HG02870 (cell line): ENCODE data around the gene PCGF3.
"Not testable (repeated sequence)": the region's sequence is repeated elsewhere in the genome, so short reads cannot be mapped to it uniquely, and the experiment has no call there.

Experiments
- ATAC-seq: cut with Tn5 transposase; IDR thresholded peaks from one replicate; pipeline ENCODE4 v1.9.1; 2021; ENCODE audit warnings: mild to moderate bottlenecking, moderate library complexity; ENCODE audit not compliant: unreplicated experiment

PCGF3 gene

DNA sequence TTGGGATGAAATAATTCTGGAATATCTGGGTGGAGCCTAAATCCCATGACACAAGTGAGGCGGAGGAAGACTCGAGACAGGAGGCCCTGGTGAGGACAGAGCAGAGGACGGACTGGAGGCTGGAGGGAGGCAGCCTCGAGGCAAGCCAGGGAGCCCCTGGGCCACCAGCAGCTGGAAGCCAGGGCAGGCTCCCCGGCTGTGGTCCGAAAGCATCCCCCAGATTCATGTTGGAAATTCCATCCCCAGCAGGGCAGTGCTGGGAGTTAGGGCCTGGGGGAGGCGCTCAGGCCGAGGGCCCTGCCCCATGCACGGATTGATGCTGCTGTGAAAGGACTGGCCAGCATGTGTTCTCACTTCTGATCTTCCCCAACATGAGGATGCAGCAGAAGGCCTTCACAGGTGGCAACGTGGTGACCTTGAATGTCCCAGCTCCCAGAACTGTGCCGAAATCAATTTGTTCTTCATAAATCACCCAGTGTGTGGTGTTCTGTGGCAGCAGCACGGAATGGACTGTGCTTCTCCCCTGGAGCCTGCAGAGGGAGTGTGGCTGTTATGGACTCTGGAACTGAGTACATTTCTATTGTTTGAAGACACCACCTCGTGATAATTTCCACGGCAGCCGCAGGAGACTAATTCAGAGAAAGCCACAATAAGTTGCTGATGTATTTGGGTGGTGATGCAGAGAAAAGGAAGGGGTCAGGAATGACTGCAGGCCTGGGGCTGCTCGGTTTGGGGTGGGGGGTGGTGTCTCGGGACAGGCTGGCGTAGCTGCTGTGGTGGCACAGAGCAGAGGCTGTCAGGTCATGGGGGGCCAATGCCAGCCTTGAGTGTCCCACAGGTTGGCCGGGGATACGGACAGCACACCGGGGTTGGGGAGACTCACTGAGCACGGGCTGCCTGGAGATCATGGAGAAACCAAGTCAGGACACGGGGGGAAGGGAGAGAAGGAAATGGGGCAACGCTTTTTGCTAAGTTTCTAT lies 56.9 kb downstream of the PCGF3 start:
- ATAC-seq: no peak

DNA sequence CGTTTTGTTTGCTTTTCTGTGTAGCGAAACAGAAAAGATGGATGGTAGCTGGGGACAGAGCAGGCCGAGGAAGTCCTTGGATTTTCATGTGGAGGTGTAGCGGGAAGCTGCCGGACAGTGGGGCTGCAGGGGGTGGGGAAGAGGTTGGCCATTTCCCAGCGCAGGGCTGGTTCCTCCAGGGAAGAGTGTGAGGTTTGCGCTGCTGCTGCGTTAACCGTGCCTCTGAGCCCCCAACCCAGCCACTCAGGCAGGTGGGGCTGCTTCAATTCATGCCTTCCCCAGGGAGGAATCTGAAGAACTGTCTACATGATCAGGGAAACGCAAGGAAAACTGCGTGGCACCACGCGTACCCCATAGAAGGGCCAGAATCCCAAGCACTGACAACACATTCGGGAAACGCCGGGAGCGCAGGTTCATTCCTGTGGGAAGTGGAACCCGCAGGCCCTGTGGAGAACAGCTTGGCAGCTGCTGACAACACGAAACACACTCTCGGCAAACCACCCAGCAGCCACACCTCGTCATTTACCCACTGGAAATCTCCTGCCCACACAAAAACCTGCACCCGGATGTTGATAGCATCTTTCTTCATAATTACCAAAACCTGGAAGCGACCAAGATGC lies 57.7 kb downstream of the PCGF3 start:
- ATAC-seq: no peak

DNA sequence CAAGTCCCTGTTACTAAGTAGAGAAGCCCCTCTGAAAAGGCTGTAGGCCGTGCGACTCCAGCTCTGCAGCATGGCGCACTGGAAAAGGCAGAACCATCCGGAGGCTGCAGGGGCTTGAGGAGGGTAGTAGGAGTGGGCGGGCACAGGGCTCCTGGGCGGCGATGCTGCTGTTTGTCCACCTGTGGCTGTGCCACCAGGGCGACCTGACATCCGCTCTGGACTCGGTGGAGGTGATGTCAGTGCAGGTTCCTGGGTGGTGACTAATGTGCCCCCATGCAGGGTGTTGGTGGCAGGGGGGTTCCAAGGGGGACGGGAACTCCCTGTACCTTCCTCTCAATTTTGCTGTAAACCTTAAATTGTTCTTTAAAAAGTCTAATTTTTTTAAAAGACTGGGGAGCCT lies 58.3 kb downstream of the PCGF3 start:
- no peak for ATAC-seq

DNA sequence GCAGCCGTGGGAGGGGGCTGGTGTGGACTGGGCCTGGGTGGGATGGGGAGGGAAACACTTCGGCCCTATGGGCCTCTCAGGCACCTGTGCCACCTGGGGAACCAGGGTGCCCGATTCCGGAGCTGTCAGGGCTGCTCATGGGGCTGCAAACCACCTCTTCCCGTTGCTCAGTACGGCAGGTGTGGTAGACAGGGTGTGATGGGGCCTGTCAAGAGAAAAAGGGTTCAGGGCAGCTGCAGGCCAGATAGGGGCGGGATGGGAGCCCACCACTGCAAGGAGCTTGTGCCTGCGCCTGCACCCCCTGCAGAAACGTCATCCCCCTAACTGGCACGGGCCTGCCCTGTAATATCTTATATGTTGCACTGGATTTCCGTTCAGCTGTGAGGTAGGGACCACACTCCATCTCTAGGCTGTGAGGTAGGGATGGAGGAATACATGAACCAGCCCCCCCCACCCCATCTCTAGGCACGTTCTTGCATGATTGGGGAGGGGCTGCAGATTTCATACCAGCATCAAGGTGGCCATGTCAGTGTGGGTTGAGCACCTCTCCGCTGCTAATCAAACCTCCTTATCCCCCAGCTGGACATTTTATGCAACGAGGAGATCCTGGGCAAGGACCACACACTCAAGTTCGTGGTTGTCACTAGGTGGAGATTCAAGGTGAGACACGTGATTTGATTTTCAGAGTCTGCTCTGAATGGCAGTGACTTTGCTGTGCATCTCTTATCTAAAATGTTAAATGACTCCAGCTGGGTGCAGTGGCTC lies 59.0 kb downstream of the PCGF3 start:
- ATAC-seq: no peak

DNA sequence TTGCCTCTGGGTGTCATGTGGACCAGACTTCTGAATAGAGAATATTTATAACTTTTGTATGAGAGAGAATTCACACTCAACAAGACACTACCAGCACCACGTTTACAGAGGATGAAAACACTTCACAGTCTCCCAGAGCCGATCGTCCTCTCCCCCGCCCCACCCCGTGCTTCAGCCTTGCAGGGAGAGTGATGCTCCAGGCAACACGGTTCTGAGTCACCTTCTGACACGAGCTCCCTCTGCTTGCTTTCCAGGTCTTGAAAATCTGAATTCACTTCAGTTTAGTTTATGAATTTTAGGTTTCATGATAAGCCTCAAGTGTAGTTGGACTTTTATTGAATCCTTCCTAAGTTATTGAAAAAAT lies 60.5 kb downstream of the PCGF3 start:
- no peak for ATAC-seq

- ATAC-seq: no peak
Observed at GRCh38 chr4:766559-767283, 61.1 kb downstream of the PCGF3 start.

- ATAC-seq: no peak
Observed at GRCh38 chr4:768076-768475, 62.4 kb downstream of the PCGF3 start.

DNA sequence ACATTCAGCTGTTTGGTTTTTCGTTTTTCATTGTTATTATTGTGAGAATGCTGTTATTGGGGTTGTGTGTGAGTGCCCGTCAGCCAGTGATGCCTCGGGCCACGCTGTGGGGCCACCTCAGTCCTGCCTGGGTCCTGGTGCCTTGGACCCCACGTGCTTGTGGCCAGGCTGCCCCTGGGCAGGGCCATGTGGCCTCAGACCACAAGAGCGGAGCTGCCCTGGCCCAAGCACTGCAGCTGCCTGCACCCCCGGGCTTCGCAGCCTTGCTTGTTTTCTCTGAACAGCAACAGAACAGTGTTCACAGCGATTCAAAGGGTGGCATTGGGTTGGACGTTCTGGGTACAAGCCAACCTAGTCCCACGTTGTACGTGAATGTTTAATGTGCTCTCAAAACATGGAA lies 63.4 kb downstream of the PCGF3 start:
- no peak for ATAC-seq

- no peak for ATAC-seq
Observed at GRCh38 chr4:769511-769910, 63.9 kb downstream of the PCGF3 start.

DNA sequence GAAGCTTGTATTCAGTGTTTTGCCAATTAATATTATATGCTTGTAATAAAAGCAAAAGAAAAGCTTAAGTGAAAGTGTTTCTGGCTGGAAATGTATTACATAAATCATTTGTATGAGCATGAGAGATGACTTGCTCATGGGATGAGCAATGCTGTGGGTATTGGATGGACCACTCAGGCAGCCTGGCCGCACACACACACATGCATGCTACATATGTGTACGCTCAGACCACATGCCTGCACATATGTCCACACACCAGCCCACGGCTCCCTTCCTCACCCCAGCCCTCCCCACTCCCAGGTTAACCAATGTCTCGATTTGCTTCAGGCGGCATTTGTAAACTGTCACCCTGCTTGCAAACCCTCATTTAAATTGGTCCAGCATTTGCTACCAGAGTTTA lies 64.4 kb downstream of the PCGF3 start:
- ATAC-seq: no peak

DNA sequence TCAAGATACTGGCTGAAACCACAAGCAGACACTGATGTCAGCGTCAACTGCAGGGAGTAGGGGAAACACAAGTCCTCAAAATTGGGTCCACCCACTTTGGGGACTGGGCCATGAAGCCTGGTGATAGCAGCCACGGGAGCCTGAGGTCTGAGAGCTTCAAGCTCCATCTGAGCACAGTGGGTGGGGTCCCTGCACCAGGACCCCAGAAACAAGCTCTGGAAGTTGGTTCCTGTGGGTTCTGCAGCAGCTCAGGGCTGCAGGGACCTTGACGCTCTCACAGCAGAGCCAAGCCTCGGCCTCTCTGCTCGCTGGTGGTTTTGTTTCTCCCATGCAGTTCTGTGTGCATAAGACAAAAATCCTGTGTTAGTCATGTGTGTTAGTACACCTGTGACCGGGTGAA lies 65.8 kb downstream of the PCGF3 start:
- no peak for ATAC-seq

DNA sequence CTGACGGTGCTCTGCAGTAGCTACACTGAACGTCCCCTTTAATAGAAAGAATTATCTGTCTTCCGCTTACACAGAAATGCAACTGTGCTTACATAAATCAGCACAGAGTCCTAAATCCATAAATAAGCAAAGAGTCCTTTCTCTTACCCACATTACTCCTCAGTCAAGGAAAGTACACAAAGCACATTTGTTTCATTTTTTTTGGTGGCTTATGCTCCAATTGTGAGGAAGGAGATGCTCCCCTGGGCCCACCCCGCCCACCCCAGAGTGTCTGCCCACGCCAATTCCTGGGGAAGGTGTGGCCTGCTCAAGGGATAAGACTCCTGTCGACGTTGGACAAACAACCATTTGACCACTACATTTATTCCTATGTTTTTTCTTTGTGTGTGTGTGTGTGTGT lies 66.5 kb downstream of the PCGF3 start:
- no peak for ATAC-seq

DNA sequence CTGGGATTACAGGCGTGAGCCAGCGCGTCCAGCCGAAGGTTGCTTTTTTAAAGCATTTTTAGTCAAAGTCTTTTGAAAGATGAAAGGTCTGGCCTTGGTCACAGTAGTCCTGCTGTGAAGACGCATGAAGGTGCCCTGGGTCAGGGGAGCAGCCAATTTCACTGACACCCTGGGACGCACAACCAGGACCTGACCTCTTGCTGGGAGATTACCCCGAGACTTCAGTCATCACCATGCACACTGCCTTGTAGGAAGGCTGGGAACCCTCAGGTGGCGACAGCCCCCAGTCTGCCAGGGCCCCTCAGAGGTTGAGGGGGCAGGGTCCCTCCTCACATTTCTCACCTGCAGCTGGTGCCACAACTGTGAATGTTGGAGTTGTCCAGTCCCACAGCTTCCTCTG lies 67.1 kb downstream of the PCGF3 start:
- no peak for ATAC-seq

GRCh38 chr4:773214-773613 lies 67.6 kb downstream of the PCGF3 start:
- no peak for ATAC-seq

DNA sequence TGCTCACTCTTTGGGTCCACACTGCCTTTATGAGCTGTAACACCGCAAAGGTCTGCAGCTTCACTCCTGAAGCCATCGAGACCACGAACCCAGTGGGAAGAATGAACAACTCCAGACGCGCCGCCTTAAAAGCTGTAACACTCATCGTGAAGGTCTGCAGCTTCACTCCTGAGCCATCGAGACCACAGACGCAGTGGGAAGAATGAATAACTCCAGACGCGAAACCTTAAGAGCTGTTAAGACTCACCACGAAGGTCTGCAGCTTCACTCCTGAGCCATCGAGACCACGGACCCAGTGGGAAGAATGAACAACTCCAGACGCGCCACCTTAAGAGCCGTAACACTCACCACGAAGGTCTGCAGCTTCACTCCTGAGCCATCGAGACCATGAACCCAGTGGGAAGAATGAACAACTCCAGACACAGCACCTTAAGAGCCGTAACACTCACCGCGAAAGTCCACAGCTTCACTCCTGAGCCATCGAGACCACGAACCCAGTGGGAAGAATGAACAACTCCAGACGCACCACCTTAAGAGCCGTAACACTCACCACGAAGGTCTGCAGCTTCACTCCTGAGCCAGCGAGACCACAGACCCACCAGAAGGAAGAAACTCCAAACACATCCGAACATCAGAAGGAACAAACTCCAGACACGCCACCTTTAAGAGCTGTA lies 68.9 kb downstream of the PCGF3 start:
- not testable (repeated sequence) for ATAC-seq

- ATAC-seq: not testable (repeated sequence)
Observed at GRCh38 chr4:775485-775884, 69.9 kb downstream of the PCGF3 start.

- ATAC-seq: no peak
Observed at GRCh38 chr4:776743-777441, 71.3 kb downstream of the PCGF3 start.

DNA sequence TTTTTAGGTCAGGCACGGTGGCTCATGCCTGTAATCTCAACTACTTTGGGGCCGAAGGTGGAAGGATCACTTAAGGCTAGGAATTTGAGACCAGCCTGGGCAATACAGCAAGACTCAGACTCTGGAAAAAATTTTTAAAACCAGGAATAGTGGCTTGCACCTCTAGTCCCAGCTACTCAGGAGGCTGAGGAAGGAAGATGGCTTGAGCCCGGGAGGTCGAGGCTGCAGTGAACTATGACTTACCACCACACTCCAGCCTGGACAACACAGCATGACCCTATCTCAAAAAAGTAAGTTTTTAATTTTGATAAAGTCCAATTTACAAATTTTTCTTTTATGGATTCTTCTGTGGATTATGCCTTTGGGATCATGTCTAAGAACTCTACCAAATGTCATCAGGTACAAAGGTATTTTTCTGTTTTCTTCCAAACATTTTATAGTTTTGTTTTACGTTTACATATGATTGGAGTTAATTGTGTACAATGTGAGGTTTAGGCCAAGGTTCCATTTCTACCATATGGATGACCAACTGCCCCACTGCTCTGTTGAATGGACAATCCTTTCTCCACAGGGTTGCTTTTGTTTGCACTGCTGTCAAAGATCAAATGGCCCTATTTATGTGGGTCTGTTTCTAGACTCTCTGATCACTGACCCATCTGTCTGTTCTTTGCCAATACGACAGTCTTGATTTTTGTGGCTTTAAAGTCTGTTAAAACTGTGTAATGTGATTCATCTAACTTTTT lies 72.1 kb downstream of the PCGF3 start:
- no peak for ATAC-seq

- no peak for ATAC-seq
Observed at GRCh38 chr4:779555-779954, 73.9 kb downstream of the PCGF3 start.
